ENCODE results near the gene TTLL5.

TTLL5 gene

GRCh38 chr14:75847584-75847983 is 186.5 kb downstream of the TTLL5 start:
- Histone ChIP-seq H3K79me2 (ENCODE audit: insufficient read depth, low read depth) (no peaks in the 10 kb centered on the region), H4K20me1 (ENCODE audit: insufficient read depth) (no peaks in the 10 kb centered on the region), H3K4me3 (IDR thresholded peaks at IDR 0.05; ENCODE audit: insufficient read depth, low read depth, low read length) (no peak overlapping the region), H3K27ac (no peak overlapping the region), H2AFZ (ENCODE audit: low read depth) (no peak overlapping the region), H3K9ac (no peak overlapping the region), H3K27me3 (ENCODE audit: insufficient read depth, low read depth) (no peaks in the 10 kb centered on the region), H3K36me3 (ENCODE audit: insufficient read depth) (no peaks in the 10 kb centered on the region), H3K4me1 (ENCODE audit: low read depth, poor library complexity, severe bottlenecking) (peaks cover 13% of the 10 kb centered on the region), H3K4me2 (0 out of 2 replicates have a peak overlapping the region, but pooled peaks have one; percentile 17)
- TF ChIP-seq, protein P1, sequence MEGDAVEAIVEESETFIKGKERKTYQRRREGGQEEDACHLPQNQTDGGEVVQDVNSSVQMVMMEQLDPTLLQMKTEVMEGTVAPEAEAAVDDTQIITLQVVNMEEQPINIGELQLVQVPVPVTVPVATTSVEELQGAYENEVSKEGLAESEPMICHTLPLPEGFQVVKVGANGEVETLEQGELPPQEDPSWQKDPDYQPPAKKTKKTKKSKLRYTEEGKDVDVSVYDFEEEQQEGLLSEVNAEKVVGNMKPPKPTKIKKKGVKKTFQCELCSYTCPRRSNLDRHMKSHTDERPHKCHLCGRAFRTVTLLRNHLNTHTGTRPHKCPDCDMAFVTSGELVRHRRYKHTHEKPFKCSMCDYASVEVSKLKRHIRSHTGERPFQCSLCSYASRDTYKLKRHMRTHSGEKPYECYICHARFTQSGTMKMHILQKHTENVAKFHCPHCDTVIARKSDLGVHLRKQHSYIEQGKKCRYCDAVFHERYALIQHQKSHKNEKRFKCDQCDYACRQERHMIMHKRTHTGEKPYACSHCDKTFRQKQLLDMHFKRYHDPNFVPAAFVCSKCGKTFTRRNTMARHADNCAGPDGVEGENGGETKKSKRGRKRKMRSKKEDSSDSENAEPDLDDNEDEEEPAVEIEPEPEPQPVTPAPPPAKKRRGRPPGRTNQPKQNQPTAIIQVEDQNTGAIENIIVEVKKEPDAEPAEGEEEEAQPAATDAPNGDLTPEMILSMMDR (conservative IDR thresholded peaks at IDR 0.05; ENCODE audit: low read depth, low read length) = no peak

GRCh38 chr14:75848167-75848913 is 187.3 kb downstream of the TTLL5 start:
- Histone ChIP-seq H3K4me1 (ENCODE audit: low read depth, poor library complexity, severe bottlenecking) (peaks cover 13% of the 10 kb centered on the region), H3K27me3 (ENCODE audit: insufficient read depth, low read depth) (no peaks in the 10 kb centered on the region), H3K79me2 (ENCODE audit: insufficient read depth, low read depth) (no peaks in the 10 kb centered on the region), H3K4me3 (IDR thresholded peaks at IDR 0.05; ENCODE audit: insufficient read depth, low read depth, low read length) (no peak overlapping the region), H3K36me3 (ENCODE audit: insufficient read depth) (no peaks in the 10 kb centered on the region), H2AFZ (ENCODE audit: low read depth) (no peak overlapping the region), H3K4me2 (no peak overlapping the region), H3K27ac (no peak overlapping the region), H3K9ac (no peak overlapping the region), H4K20me1 (ENCODE audit: insufficient read depth) (no peaks in the 10 kb centered on the region)
- TF ChIP-seq, protein P1 (conservative IDR thresholded peaks at IDR 0.05; ENCODE audit: low read depth, low read length) = no peak

- H3K4me2 ChIP-seq = no peak overlapping the region
- H3K36me3 ChIP-seq (ENCODE audit: insufficient read depth) = no peaks in the 10 kb centered on the region
- no peak overlapping the region for H3K9ac ChIP-seq
- H3K4me1 ChIP-seq (ENCODE audit: low read depth, poor library complexity, severe bottlenecking) = peaks cover 13% of the 10 kb centered on the region
- TF ChIP-seq, protein P1 (conservative IDR thresholded peaks at IDR 0.05; ENCODE audit: low read depth, low read length) = no peak
- H3K79me2 ChIP-seq (ENCODE audit: insufficient read depth, low read depth) = no peaks in the 10 kb centered on the region
- no peak overlapping the region for H3K27ac ChIP-seq
- H4K20me1 ChIP-seq (ENCODE audit: insufficient read depth) = no peaks in the 10 kb centered on the region
- H3K27me3 ChIP-seq (ENCODE audit: insufficient read depth, low read depth) = no peaks in the 10 kb centered on the region
- no peak overlapping the region for H3K4me3 ChIP-seq (IDR thresholded peaks at IDR 0.05; ENCODE audit: insufficient read depth, low read depth, low read length)
- H2AFZ ChIP-seq (ENCODE audit: low read depth) = no peak overlapping the region
Observed at GRCh38 chr14:75849300-75849895, 188.4 kb downstream of the TTLL5 start.

DNA sequence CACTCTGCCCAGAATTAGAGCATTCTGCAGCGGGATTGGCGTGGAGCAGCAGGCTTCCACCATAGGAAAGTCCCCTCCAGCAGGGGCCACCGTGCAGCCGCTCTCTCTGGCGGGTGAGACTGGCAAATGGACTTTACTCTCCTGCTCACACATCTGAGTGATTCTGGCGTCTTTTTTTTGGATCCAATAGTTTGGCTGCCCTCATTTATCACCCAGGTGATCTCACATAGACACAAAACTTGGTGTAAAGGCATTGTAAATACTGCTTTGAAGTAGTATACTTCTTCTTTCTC is 190.5 kb downstream of the TTLL5 start:
- Histone ChIP-seq H2AFZ (ENCODE audit: low read depth) (no peak overlapping the region), H3K27me3 (ENCODE audit: insufficient read depth, low read depth) (no peaks in the 10 kb centered on the region), H3K4me2 (no peak overlapping the region), H3K36me3 (ENCODE audit: insufficient read depth) (no peaks in the 10 kb centered on the region), H3K9ac (no peak overlapping the region), H3K27ac (no peak overlapping the region), H3K4me3 (IDR thresholded peaks at IDR 0.05; ENCODE audit: insufficient read depth, low read depth, low read length) (no peak overlapping the region), H4K20me1 (ENCODE audit: insufficient read depth) (no peaks in the 10 kb centered on the region), H3K4me1 (ENCODE audit: low read depth, poor library complexity, severe bottlenecking) (peaks cover 13% of the 10 kb centered on the region), H3K79me2 (ENCODE audit: insufficient read depth, low read depth) (no peaks in the 10 kb centered on the region)
- TF ChIP-seq, protein P1 (conservative IDR thresholded peaks at IDR 0.05; ENCODE audit: low read depth, low read length) = no peak

Measured in KMS-11 (cell line).